GM18951 (cell line): ENCODE measurements around the gene MED4.

ENCODE experiments used
- POLR2A ChIP-seq: IDR thresholded peaks from 4 replicates; pipeline ENCODE4 v1.6.1; 2011; ENCODE audit warnings: mild to moderate bottlenecking; ENCODE audit not compliant: insufficient read length, insufficient read depth; ENCODE audit errors: extremely low read depth
- in situ Hi-C: fragments of 300-500 bp; cut with MboI; formaldehyde crosslinking; loops from one replicate; pipeline ENCODE4 v1.12.0; 2022; ENCODE audit warnings: low sequenced_read_pairs, mixed read lengths, inconsistent platforms; ENCODE audit not compliant: unreplicated experiment

Gene MED4

GRCh38 chr13:48042894-48043293 is 52.0 kb downstream of the MED4 start:
- TF ChIP-seq POLR2A = no peak
- in situ Hi-C loops = no loop called here

GRCh38 chr13:48040896-48041295 is 54.0 kb downstream of the MED4 start:
- in situ Hi-C loops = no loop called here
- TF ChIP-seq POLR2A = no peak

- in situ Hi-C loops = no loop called here
- TF ChIP-seq POLR2A = no peak
Observed at GRCh38 chr13:48040049-48040448, 54.9 kb downstream of the MED4 start.

- no peak for TF ChIP-seq POLR2A
- in situ Hi-C loops = no loop called here
Observed at GRCh38 chr13:48038761-48039160, 56.1 kb downstream of the MED4 start.

- peak; percentile 98 for TF ChIP-seq POLR2A
- in situ Hi-C loops = no loop called here
Observed at GRCh38 chr13:48037346-48038173, 57.3 kb downstream of the MED4 start, which contains the start of gene NUDT15. NUDT15 (plus strand) TSS chr13:48037726; CDS start chr13:48037747, 21 bp downstream.

GRCh38 chr13:48029859-48030258 is 65.0 kb downstream of the MED4 start:
- in situ Hi-C loops = no loop called here

GRCh38 chr13:48028066-48028465 is 66.8 kb downstream of the MED4 start:
- in situ Hi-C loops = no loop called here
- TF ChIP-seq POLR2A = no peak

More at GRCh38 chr13:48029859-48030258, 65.0 kb downstream of the MED4 start:
- TF ChIP-seq POLR2A = no peak
